H1 (cell line): ENCODE results near the gene AFF1. TPM values are rescaled to one million over a fixed set of nuclear protein-coding genes. Genes with fewer than 3 reads are reported as not detected.
A peak's percentile ranks its signal among the peaks of the same experiment; 100 is the strongest.

ENCODE experiments used
- CTCF ChIA-PET: fragments of 300-600 bp; sonication (Branson Sonifier 250); formaldehyde crosslinking; loops from one replicate; lab custom pipeline; 2021; ENCODE audit not compliant: partially characterized antibody; lab: Charles Lee
- POLR2A ChIA-PET: fragments of 300-600 bp; sonication (Branson Sonifier 250); formaldehyde crosslinking; loops from one replicate; lab custom pipeline; 2021; ENCODE audit warnings: inconsistent platforms; ENCODE audit not compliant: partially characterized antibody; lab: Charles Lee
- DNase-seq, 2 experiments: peaks; one replicate each; pipeline versions ENCODE4 v3.0.0 to v3.0.0-alpha.2; 2010 to 2022; ENCODE audit warnings: low spot score in 2 of 2, low read depth in 1 of 2, mixed read lengths in 1 of 2
- FAIRE-seq: peaks from 2 replicates; lab custom pipeline; 2011; peaks lifted over from hg19 to GRCh38; lab: Jason Lieb, UNC
- H2AFZ ChIP-seq: 2 replicates; pipeline ENCODE4 v1.8.1; 2012; ENCODE audit warnings: low read length, inconsistent platforms
- H2AK5ac ChIP-seq: 2 replicates; pipeline ENCODE4 v1.6.1; 2013; ENCODE audit warnings: low read depth, low read length
- H2BK120ac ChIP-seq: replicated peaks from 2 replicates; pipeline ENCODE3; 2013; ENCODE audit warnings: low read depth, low read length, inconsistent platforms
- H2BK12ac ChIP-seq: 2 replicates; pipeline ENCODE4 v1.6.1; 2013; ENCODE audit warnings: low read depth, low read length
- H2BK15ac ChIP-seq: 2 replicates; pipeline ENCODE4 v1.6.1; 2013; ENCODE audit warnings: low read length
- H2BK20ac ChIP-seq: 2 replicates; pipeline ENCODE4 v1.6.1; 2013; ENCODE audit warnings: low read length
- H2BK5ac ChIP-seq: 2 replicates; pipeline ENCODE4 v1.6.1; 2013; ENCODE audit warnings: low read depth, low read length
- H3K14ac ChIP-seq: 2 replicates; pipeline ENCODE4 v1.6.1; 2013; ENCODE audit warnings: inconsistent platforms; ENCODE audit not compliant: insufficient read length
- H3K18ac ChIP-seq: 2 replicates; pipeline ENCODE4 v1.6.1; 2013; ENCODE audit warnings: low read length; ENCODE audit errors: extremely low read depth
- H3K23ac ChIP-seq: 2 replicates; pipeline ENCODE4 v1.6.1; 2013; ENCODE audit warnings: inconsistent platforms; ENCODE audit not compliant: insufficient read length
- H3K23me2 ChIP-seq: 2 replicates; pipeline ENCODE4 v1.6.1; 2013; ENCODE audit warnings: low read depth, low read length
- H3K27ac ChIP-seq: 2 replicates; pipeline ENCODE4 v1.6.1; 2011; ENCODE audit warnings: low read depth, low read length, inconsistent platforms
- H3K27me3 ChIP-seq, 4 experiments: replicated peaks in 1 of 4; 1 replicate in 1 of 4; 2 replicates in 3 of 4; pipeline versions ENCODE4 v1.6.1 to v1.8.1; 2011 to 2013; ENCODE audit warnings: low read length in 3 of 4, mild to moderate bottlenecking in 3 of 4, inconsistent platforms in 2 of 4, mixed read lengths in 2 of 4, moderate library complexity in 1 of 4; ENCODE audit not compliant: control insufficient read depth in 3 of 4, insufficient read depth in 3 of 4; ENCODE audit errors: extremely low read depth in 1 of 4
- H3K36me3 ChIP-seq, 4 experiments: 2 replicates each; pipeline versions ENCODE4 v1.6.1 to v1.8.1; 2011 to 2013; ENCODE audit warnings: mild to moderate bottlenecking in 4 of 4, low read length in 3 of 4, moderate library complexity in 2 of 4, control low read depth in 1 of 4, inconsistent platforms in 1 of 4; ENCODE audit not compliant: insufficient read depth in 4 of 4, control insufficient read depth in 2 of 4
- H3K4ac ChIP-seq: replicated peaks from 2 replicates; pipeline ENCODE3; 2013; ENCODE audit warnings: low read length, low read depth, mixed read lengths, inconsistent platforms; ENCODE audit not compliant: insufficient read length
- H3K4me1 ChIP-seq, 4 experiments: replicated peaks in 1 of 4; 1 replicate in 1 of 4; 2 replicates in 3 of 4; pipeline versions ENCODE4 v1.6.1 to v1.8.1; 2011 to 2013; ENCODE audit warnings: low read length in 3 of 4, inconsistent platforms in 2 of 4, mixed read lengths in 1 of 4; ENCODE audit not compliant: insufficient read depth in 4 of 4, control insufficient read depth in 3 of 4
- H3K4me2 ChIP-seq, 2 experiments: 2 replicates each; pipeline versions ENCODE4 v1.6.1 to v1.8.1; 2011 to 2013; ENCODE audit warnings: low read depth in 2 of 2, low read length in 2 of 2, control low read depth in 1 of 2, inconsistent platforms in 1 of 2, mild to moderate bottlenecking in 1 of 2; ENCODE audit not compliant: insufficient read depth in 1 of 2
- H3K4me3 ChIP-seq, 4 experiments: fragments of 200-600, 300-600 bp in 1 of 4; sonication (generic), shearing (Covaris generic), sonication (Bioruptor Twin) in 1 of 4; 2 replicates each; pipeline versions ENCODE4 v1.5.1 to v1.8.1; 2011 to 2016; ENCODE audit warnings: low read length in 4 of 4, low read depth in 3 of 4, control low read depth in 2 of 4, inconsistent platforms in 2 of 4, mild to moderate bottlenecking in 2 of 4, mixed read lengths in 1 of 4, moderate library complexity in 1 of 4; ENCODE audit not compliant: insufficient read depth in 2 of 4; ENCODE audit errors: extremely low read depth in 1 of 4
- H3K56ac ChIP-seq: replicated peaks from 2 replicates; pipeline ENCODE3; 2013; ENCODE audit warnings: low read depth, mild to moderate bottlenecking, mixed read lengths, low read length, inconsistent platforms; ENCODE audit not compliant: insufficient read length
- H3K79me1 ChIP-seq: 2 replicates; pipeline ENCODE4 v1.6.1; 2013; ENCODE audit warnings: low read depth, low read length, control low read depth
- H3K79me2 ChIP-seq, 2 experiments: 2 replicates each; pipeline versions ENCODE4 v1.6.1 to v1.8.1; 2012 to 2013; ENCODE audit warnings: low read length in 2 of 2, mild to moderate bottlenecking in 2 of 2, inconsistent platforms in 1 of 2; ENCODE audit not compliant: insufficient read depth in 2 of 2, control insufficient read depth in 1 of 2
- H3K9ac ChIP-seq, 4 experiments: replicated peaks in 1 of 4; 1 replicate in 1 of 4; 2 replicates in 3 of 4; pipeline versions ENCODE4 v1.6.1 to v1.8.1; 2011 to 2013; ENCODE audit warnings: low read depth in 3 of 4, low read length in 3 of 4, control low read depth in 2 of 4, mild to moderate bottlenecking in 2 of 4, moderate library complexity in 2 of 4, inconsistent platforms in 1 of 4; ENCODE audit errors: extremely low read depth in 1 of 4
- H3K9me3 ChIP-seq, 2 experiments: 2 replicates each; pipeline versions ENCODE4 v1.6.1 to v1.8.1; 2012 to 2013; ENCODE audit warnings: mild to moderate bottlenecking in 2 of 2, moderate library complexity in 2 of 2, control low read depth in 1 of 2, inconsistent platforms in 1 of 2, low read depth in 1 of 2, low read length in 1 of 2, mixed read lengths in 1 of 2; ENCODE audit not compliant: insufficient read depth in 2 of 2
- H4K20me1 ChIP-seq, 2 experiments: replicated peaks in 1 of 2; 2 replicates each; pipeline versions ENCODE3 to v1.8.1; 2011 to 2013; ENCODE audit warnings: inconsistent platforms in 2 of 2, low read length in 2 of 2, mild to moderate bottlenecking in 1 of 2; ENCODE audit not compliant: insufficient read depth in 2 of 2, control insufficient read depth in 1 of 2
- H4K5ac ChIP-seq: 2 replicates; pipeline ENCODE4 v1.6.1; 2013; ENCODE audit warnings: low read length, low read depth, mixed read lengths, inconsistent platforms; ENCODE audit not compliant: insufficient read length
- H4K8ac ChIP-seq: 2 replicates; pipeline ENCODE4 v1.8.0; 2013; ENCODE audit warnings: mild to moderate bottlenecking, moderate library complexity, low read length, inconsistent platforms; ENCODE audit not compliant: insufficient read depth; ENCODE audit errors: extremely low read depth
- H4K91ac ChIP-seq: replicated peaks from 2 replicates; pipeline ENCODE3; 2013; ENCODE audit warnings: low read length, mixed read lengths, inconsistent platforms; ENCODE audit not compliant: insufficient read length
- BRCA1 ChIP-seq: IDR thresholded peaks from 2 replicates; pipeline ENCODE4 v1.6.1; 2012; ENCODE audit warnings: low read depth, low read length, improper control_type of control experiment
- CEBPB ChIP-seq: IDR thresholded peaks from 2 replicates; pipeline ENCODE4 v1.6.1; 2012; ENCODE audit warnings: low read depth, low read length
- CHD1 ChIP-seq: IDR thresholded peaks from 2 replicates; pipeline ENCODE4 v1.6.1; 2012; ENCODE audit warnings: low read depth, low read length, improper control_type of control experiment
- EGR1 ChIP-seq: IDR thresholded peaks from 2 replicates; pipeline ENCODE4 v1.6.1; 2011; ENCODE audit warnings: low read depth, low read length, borderline replicate concordance
- EP300 ChIP-seq, 2 experiments: IDR thresholded peaks; 1 replicate in 1 of 2; 2 replicates in 1 of 2; pipeline ENCODE4 v1.6.1; 2011 to 2012; ENCODE audit warnings: low read depth in 2 of 2, low read length in 2 of 2, mild to moderate bottlenecking in 2 of 2, borderline replicate concordance in 1 of 2, inconsistent platforms in 1 of 2, moderate library complexity in 1 of 2
- NANOG ChIP-seq: IDR thresholded peaks from 2 replicates; pipeline ENCODE4 v1.6.1; 2011; ENCODE audit warnings: low read length, low read depth, mild to moderate bottlenecking, inconsistent platforms; ENCODE audit not compliant: insufficient read depth, poor library complexity, severe bottlenecking
- RNF2 ChIP-seq: fragments of 200-900, 300-1000 bp; sonication (generic); IDR thresholded peaks from 2 replicates; pipeline ENCODE4 v1.7.1; 2016; ENCODE audit warnings: borderline replicate concordance, low read depth, mild to moderate bottlenecking, antibody characterized with exemption, low read length; ENCODE audit not compliant: poor library complexity, severe bottlenecking; ENCODE audit errors: missing control alignments
- TEAD4 ChIP-seq: IDR thresholded peaks from 2 replicates; pipeline ENCODE4 v1.6.1; 2012; ENCODE audit warnings: low read depth, low read length, inconsistent platforms, mixed read lengths
- WGBS, 2 experiments: shearing (Covaris generic) in 1 of 2; methylation state at CpG; one replicate each; pipeline versions ENCODE4 v1.1.6 to v1.1.7; 2013 to 2015; ENCODE audit warnings: low lambda C conversion rate in 2 of 2, mixed read lengths in 2 of 2, inconsistent platforms in 1 of 2, low coverage in 1 of 2, missing lambda C conversion rate in 1 of 2; ENCODE audit not compliant: insufficient replicate concordance in 2 of 2, insufficient coverage in 1 of 2, insufficient read length in 1 of 2; ENCODE audit errors: extremely low coverage in 1 of 2, missing lambda C conversion rate in 1 of 2; 5-methylcytosine and 5-hydroxymethylcytosine counted together
- polyA plus RNA-seq, 7 experiments: library from polyadenylated mRNA; depleted of rRNA in 3 of 7; stranded (reverse) in 5 of 7; unstranded in 2 of 7; fragments of >200 nt in 5 of 7; fragments of 200-250 nt in 2 of 7; gene quantifications; 1 replicate in 5 of 7; 2 replicates in 1 of 7; 4 replicates in 1 of 7; pipeline versions ENCODE4 v1.2.1 to v1.2.3, GENCODE V29; 2011 to 2013; ENCODE audit warnings: missing spikeins in 2 of 7, mixed read lengths in 2 of 7
- total RNA-seq: library from RNA; stranded (reverse); fragmentation: NEBNext Ultra II Directional; extraction: Animal tissue kit (Norgen Biotek cat#: 25700); gene quantifications from 2 replicates; pipeline ENCODE4 v1.2.1, GENCODE V29; 2021

AFF1 gene
- total and polyA plus RNA-seq, 2 of the 8 experiments (the other 6 are each of a cell fraction or from before 2014, with no cell fraction given): 14.8 to 85.5 TPM

- Histone ChIP-seq H2BK120ac (no peak overlapping the region), H2BK20ac (no peak overlapping the region), H3K36me3 (no peaks in the 10 kb centered on the region), H2AK5ac (no peak overlapping the region), H3K18ac (no peak overlapping the region), H3K56ac (no peak overlapping the region), H3K4me2 (no peak overlapping the region), H2BK5ac (no peak overlapping the region), H3K14ac (no peak overlapping the region), H3K9me3 (no peaks in the 10 kb centered on the region), H3K4me1 (0 out of 7 replicates have a peak, but pooled peaks cover 0 to 2% (median 0%) of the 10 kb centered on the region in 4 experiments), H3K4me3 (no peak overlapping the region), H4K20me1 (no peaks in the 10 kb centered on the region), H4K91ac (no peak overlapping the region), H3K23ac (no peak overlapping the region), H3K23me2 (no peaks in the 10 kb centered on the region), H2BK15ac (no peak overlapping the region), H3K27ac (no peak overlapping the region), H3K27me3 (no peaks in the 10 kb centered on the region; a peak in 1 of 7 replicates), H3K4ac (no peak overlapping the region), H4K5ac (no peak overlapping the region), H2BK12ac (no peak overlapping the region), H3K79me1 (no peaks in the 10 kb centered on the region), H3K79me2 (no peaks in the 10 kb centered on the region), H4K8ac (no peak overlapping the region), H2AFZ (no peak overlapping the region), H3K9ac (no peak overlapping the region)
- DNase-seq (no peak), FAIRE-seq (no peak)
- TF ChIP-seq CHD1 (no peak), BRCA1 (no peak), CEBPB (no peak), EGR1 (0 out of 2 replicates have a peak, but pooled peaks have one; percentile 38), EP300 (IDR thresholded peaks at IDR 0.05; ENCODE audit: borderline replicate concordance in 1 of 2, low read depth in 2 of 2, low read length in 2 of 2) (no peak), RNF2 (no peak), TEAD4 (no peak), NANOG (no peak)
- ChIA-PET POLR2A (interaction anchor here (0.6 to 1.7 kb wide), 5 partner anchors 11 to 760 kb away, joined by 3 to 4 read pairs (median 3); no protein-coding TSS in a partner anchor), CTCF (interaction anchor here (1.1 kb wide), 1 partner anchor 12 kb away, joined by 3 read pairs; no protein-coding TSS in a partner anchor)
- 72 to 100% methylated on average over 1 to 2 of the region's 2 CpGs for WGBS, 2 experiments
These were observed 26.6 kb upstream of the AFF1 start for GRCh38 chr4:86908251-86908657.
